SU-DHL-6 (cell line): ENCODE results near the gene OR9A2.
A peak's percentile ranks its signal among the peaks of the same experiment; 100 is the strongest.

Experiments used
- H2AFZ ChIP-seq: fragments of 200-600 bp; sonication (generic); 2 replicates; pipeline ENCODE4 v1.6.1; 2014; ENCODE audit warnings: low read depth, mild to moderate bottlenecking, moderate library complexity, mixed read lengths, antibody characterized with exemption, low read length; ENCODE audit not compliant: severe bottlenecking
- H3F3A ChIP-seq: fragments of 200-600 bp; shearing (Covaris generic); 2 replicates; pipeline ENCODE4 v1.6.0; 2016; ENCODE audit warnings: antibody characterized with exemption, mild to moderate bottlenecking; ENCODE audit not compliant: insufficient read depth
- H3K27ac ChIP-seq: fragments of 200-600 bp; sonication (generic); 2 replicates; pipeline ENCODE4 v1.5.1; 2016; ENCODE audit warnings: low read depth, mild to moderate bottlenecking, low read length, moderate library complexity, mixed read lengths
- H3K27me3 ChIP-seq: fragments of 200-600 bp; sonication (generic), shearing (Covaris generic); 2 replicates; pipeline ENCODE4 v1.6.0; 2014; ENCODE audit warnings: mild to moderate bottlenecking, low read length
- H3K36me3 ChIP-seq: fragments of 200-600 bp; sonication (generic); 2 replicates; pipeline ENCODE4 v1.6.1; 2014; ENCODE audit warnings: mild to moderate bottlenecking, low read length, mixed read lengths
- H3K4me2 ChIP-seq: fragments of 300-600, 200-600 bp; shearing (Covaris generic), sonication (generic); 2 replicates; pipeline ENCODE4 v1.6.0; 2014; ENCODE audit warnings: low read length, low read depth, mild to moderate bottlenecking; ENCODE audit not compliant: poor library complexity, severe bottlenecking
- H3K4me3 ChIP-seq: fragments of 200-600 bp; sonication (generic); 2 replicates; pipeline ENCODE4 v1.5.1; 2014; ENCODE audit warnings: antibody characterized with exemption, low read length, mild to moderate bottlenecking, mixed read lengths; ENCODE audit not compliant: insufficient read depth, poor library complexity, severe bottlenecking
- H3K79me2 ChIP-seq: fragments of 200-600 bp; sonication (generic); 2 replicates; pipeline ENCODE4 v1.6.1; 2014; ENCODE audit warnings: mild to moderate bottlenecking, low read length, moderate library complexity; ENCODE audit not compliant: insufficient read depth
- H3K9ac ChIP-seq: fragments of 200-600 bp; sonication (generic); 2 replicates; pipeline ENCODE4 v1.7.0; 2014; ENCODE audit warnings: mild to moderate bottlenecking, low read length
- H3K9me2 ChIP-seq: fragments of 200-600 bp; sonication (generic); replicated peaks from 2 replicates; pipeline ENCODE4 v1.6.1; 2014; ENCODE audit warnings: low read length; ENCODE audit not compliant: insufficient read depth
- H3K9me3 ChIP-seq: fragments of 200-600 bp; sonication (generic); 2 replicates; pipeline ENCODE4 v1.6.1; 2014; ENCODE audit warnings: low read length, mixed read lengths; ENCODE audit not compliant: insufficient read depth
- H4K20me1 ChIP-seq: fragments of 200-600 bp; sonication (generic); 2 replicates; pipeline ENCODE4 v1.6.1; 2014; ENCODE audit warnings: low read depth, mild to moderate bottlenecking, antibody characterized with exemption, low read length, moderate library complexity, mixed read lengths
- EZH2phosphoT487 ChIP-seq: fragments of 200-600 bp; sonication (generic), shearing (Covaris generic); conservative IDR thresholded peaks from 2 replicates; pipeline ENCODE4 v1.6.1; 2018; ENCODE audit warnings: mild to moderate bottlenecking, antibody characterized with exemption, low read length, moderate library complexity, mixed read lengths
- TF ChIP-seq, protein P1 (sequence below): fragments of 200-600 bp; sonication (generic); IDR thresholded peaks from one replicate; pipeline ENCODE4 v1.5.1; 2017; ENCODE audit warnings: antibody characterized with exemption, mild to moderate bottlenecking, low read length, moderate library complexity; ENCODE audit not compliant: insufficient read depth, poor library complexity, severe bottlenecking

The OR9A2 gene

DNA sequence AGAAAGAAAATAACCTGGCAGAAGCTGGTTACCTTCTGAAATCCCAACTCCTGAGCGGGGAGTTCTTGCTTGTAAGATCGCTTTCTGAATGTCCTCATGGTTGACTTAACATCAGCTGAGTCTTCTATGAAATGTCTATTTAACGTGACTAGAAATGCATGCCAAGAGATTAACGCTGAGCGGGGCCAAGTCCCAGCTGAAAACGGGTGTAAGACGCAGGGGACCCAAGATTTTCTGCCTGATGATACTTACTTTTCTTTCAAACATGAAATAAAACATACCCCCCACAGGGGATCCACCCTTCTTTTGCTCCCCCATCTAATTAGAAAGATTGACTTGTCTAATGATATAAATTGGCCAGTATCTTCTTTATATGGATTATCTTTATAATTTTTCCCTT, 14.9 kb downstream of the OR9A2 start:
- H3K9me3 ChIP-seq = no peaks in the 10 kb centered on the region
- no peak for TF ChIP-seq EZH2phosphoT487
- TF ChIP-seq, protein P1, sequence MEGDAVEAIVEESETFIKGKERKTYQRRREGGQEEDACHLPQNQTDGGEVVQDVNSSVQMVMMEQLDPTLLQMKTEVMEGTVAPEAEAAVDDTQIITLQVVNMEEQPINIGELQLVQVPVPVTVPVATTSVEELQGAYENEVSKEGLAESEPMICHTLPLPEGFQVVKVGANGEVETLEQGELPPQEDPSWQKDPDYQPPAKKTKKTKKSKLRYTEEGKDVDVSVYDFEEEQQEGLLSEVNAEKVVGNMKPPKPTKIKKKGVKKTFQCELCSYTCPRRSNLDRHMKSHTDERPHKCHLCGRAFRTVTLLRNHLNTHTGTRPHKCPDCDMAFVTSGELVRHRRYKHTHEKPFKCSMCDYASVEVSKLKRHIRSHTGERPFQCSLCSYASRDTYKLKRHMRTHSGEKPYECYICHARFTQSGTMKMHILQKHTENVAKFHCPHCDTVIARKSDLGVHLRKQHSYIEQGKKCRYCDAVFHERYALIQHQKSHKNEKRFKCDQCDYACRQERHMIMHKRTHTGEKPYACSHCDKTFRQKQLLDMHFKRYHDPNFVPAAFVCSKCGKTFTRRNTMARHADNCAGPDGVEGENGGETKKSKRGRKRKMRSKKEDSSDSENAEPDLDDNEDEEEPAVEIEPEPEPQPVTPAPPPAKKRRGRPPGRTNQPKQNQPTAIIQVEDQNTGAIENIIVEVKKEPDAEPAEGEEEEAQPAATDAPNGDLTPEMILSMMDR = no peak
- no peaks in the 10 kb centered on the region for H3F3A ChIP-seq
- no peaks in the 10 kb centered on the region for H4K20me1 ChIP-seq
- no peak overlapping the region for H3K9ac ChIP-seq
- H3K79me2 ChIP-seq = no peaks in the 10 kb centered on the region
- no peak overlapping the region for H3K27ac ChIP-seq
- H3K4me3 ChIP-seq = no peak overlapping the region
- no peaks in the 10 kb centered on the region for H3K9me2 ChIP-seq
- H3K4me2 ChIP-seq = no peak overlapping the region
- H3K36me3 ChIP-seq = no peaks in the 10 kb centered on the region
- no peak overlapping the region for H2AFZ ChIP-seq
- no peaks in the 10 kb centered on the region for H3K27me3 ChIP-seq

DNA sequence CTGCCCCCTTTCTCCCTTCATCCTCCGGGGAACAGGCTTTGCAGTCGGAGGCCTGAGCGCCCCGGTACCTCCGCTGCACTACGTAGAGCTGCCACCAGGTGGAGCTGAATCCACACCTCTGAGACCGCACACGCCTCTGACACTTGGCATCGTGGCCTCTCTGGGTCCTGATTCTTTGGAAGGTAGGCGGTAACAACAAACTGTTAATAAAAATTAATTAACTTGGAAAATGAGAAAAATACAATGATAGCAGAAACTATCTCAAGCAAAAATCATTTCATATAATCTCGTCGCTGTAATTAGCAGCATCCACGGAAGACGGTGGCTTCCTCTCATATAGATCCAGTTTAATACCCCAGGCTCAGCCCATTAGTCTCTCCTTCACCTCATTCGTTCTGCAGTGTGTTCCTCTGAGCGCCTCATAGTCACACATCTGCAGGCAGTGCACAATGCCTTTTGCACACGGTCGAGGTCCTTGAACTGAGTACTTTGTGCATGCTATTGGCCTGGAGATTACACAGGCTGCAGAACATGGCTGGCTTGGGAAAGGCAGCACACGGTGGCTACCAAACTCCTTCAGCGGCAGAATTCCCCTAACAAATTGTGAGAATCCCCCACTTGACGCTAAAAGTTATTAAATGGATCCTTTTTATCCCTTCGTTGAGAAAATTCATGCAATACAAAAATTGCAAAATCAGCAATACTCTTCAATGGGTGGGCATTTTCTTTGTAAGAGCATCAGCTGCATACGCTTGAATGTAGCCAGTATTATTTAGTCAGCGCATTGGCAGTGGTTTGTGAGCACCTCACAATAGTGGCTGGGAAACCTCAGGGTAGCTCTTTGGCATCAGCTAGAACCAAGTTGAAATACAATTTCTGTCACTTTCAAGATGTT, 18.7 kb downstream of the OR9A2 start:
- H3K9ac ChIP-seq = no peak overlapping the region
- TF ChIP-seq EZH2phosphoT487 = no peak
- TF ChIP-seq, protein P1 = peak; percentile 96

DNA sequence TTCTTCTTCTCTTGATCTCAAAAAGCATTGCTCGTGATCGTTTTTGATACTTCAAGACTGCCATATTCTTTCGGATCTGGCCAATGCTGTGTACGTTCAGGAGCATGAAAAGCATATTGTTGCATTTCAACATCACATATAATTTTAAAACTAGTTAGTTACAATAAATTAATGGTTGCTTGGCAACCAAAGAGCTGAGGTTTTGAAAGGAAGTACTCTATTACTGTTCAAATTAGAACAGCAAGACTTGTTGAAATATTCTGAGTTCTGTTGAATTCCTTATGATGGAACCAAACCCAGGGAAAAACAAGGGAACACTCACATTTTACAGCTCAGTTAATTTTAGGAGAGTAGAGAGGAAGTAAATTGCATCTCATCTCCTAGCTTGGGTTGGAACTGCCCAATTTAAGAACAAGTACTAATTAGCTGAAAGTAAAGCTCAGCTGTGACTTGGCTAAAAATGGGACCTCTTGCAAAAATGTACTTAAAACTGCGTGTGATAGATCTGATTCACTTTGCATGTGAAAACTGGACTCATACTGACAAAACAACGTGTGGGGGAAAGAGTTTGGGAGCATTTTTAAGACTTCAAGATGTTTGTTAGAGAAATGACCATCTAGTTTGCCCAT, 21.2 kb downstream of the OR9A2 start:
- Histone ChIP-seq H3K4me3 (no peak overlapping the region), H3K36me3 (no peaks in the 10 kb centered on the region), H3K9me2 (no peaks in the 10 kb centered on the region), H3F3A (no peaks in the 10 kb centered on the region), H3K4me2 (no peak overlapping the region), H3K9ac (no peak overlapping the region), H3K27me3 (no peaks in the 10 kb centered on the region), H3K79me2 (no peaks in the 10 kb centered on the region), H4K20me1 (no peaks in the 10 kb centered on the region), H3K9me3 (no peaks in the 10 kb centered on the region), H2AFZ (no peak overlapping the region), H3K27ac (no peak overlapping the region)
- no peak for TF ChIP-seq EZH2phosphoT487
- TF ChIP-seq, protein P1 = no peak

More for the DNA sequence above, 18.7 kb downstream of the OR9A2 start:
- no peaks in the 10 kb centered on the region for H3K9me2 ChIP-seq
- no peaks in the 10 kb centered on the region for H4K20me1 ChIP-seq
- H3K36me3 ChIP-seq = no peaks in the 10 kb centered on the region
- no peak overlapping the region for H2AFZ ChIP-seq
- H3K27me3 ChIP-seq = no peaks in the 10 kb centered on the region
- no peak overlapping the region for H3K27ac ChIP-seq
- H3F3A ChIP-seq = no peaks in the 10 kb centered on the region
- no peak overlapping the region for H3K4me2 ChIP-seq
- H3K79me2 ChIP-seq = no peaks in the 10 kb centered on the region
- no peaks in the 10 kb centered on the region for H3K9me3 ChIP-seq
- H3K4me3 ChIP-seq = no peak overlapping the region
